ENCODE data around the gene NREP.

The NREP gene

DNA sequence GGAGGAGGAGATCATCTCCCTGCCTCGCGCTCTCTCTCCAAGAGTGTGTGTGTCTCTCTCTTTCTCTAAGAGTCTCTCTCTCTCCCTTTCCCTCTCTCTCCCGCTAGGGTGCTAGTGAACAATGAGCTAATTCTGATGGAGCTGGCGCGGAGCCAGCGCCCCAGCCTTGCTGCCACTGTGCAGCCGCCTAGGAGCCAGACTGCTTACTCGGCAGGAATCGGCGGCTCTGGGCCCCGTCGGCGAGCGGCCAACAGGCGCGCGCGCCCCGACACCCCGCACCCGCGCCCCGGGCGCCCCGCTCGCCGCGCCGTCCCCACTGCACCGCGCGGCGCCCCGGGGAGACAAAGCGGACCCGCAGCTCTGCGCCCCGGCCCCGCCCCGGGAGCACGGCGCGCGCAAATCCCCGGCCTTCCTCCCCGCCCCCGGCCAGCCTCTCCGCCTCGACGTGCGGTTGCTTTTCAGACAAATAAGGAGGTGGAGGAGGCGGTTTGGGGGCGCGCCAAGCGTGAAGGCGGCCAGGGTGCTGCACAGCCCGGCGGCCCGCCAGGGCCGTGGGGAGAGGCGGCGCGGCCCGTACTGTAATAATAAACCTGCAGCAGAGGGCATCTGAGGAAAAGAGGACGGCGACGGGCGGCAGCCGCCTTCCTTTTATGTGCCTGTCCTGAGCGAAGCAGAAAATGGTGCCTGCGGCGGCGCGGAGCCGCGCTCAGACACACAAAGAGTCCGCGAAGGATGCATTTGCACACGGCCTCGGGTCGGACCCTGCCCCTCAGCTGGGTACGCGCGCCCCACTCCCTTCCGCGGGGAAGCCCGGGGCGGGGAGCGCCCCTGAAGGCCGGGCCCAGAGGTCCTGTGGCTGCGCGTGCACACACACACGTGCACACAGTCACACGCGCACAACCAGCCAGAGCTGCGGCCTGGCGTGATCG is 625 bp upstream of the NREP start:
- TF ChIP-seq CTCF (conservative IDR thresholded peaks at IDR 0.05; ENCODE audit: control insufficient read depth, insufficient read depth, low read depth, low read length) = peak; percentile 55
- peak overlapping the region; percentile 96 for H3K4me3 ChIP-seq (ENCODE audit: control insufficient read depth, low read depth, low read length)
- DNase-seq (ENCODE audit: low read depth) = peak; percentile 97

GRCh38 chr5:111755942-111756381 is 1.0 kb downstream of the NREP start:
- DNase-seq (ENCODE audit: low read depth) = peak; percentile 56
- TF ChIP-seq CTCF (conservative IDR thresholded peaks at IDR 0.05; ENCODE audit: control insufficient read depth, insufficient read depth, low read depth, low read length) = no peak
- peak overlapping the region; percentile 96 for H3K4me3 ChIP-seq (ENCODE audit: control insufficient read depth, low read depth, low read length)

DNA sequence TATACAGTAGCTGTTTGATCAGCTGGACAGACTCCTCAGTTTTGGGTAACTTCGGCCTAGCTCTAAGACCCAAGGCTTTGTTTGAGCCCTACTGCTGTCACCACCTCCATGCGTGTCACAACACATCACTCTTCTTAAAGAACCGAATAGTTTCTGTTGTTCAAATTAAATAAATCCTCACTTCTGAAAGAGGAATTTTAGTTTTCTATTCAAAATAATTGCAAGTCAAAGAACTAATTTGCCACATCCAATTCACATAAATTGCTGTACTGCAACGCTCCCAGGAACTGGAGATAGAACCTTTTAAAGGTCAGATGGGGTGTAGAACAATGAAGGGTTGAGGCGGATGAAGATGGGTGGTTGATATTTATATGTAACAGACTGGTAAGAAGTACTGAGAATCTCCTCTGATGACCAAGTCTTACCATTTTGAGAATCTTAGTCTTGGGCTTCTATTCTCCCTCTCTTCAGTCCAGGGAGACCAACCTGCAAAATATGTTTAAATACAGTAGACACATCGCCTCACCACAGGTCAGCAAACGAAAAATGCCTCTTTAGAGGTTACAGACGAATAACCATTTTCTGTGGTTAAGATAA is 1.6 kb downstream of the NREP start:
- H3K4me3 ChIP-seq (ENCODE audit: control insufficient read depth, low read depth, low read length) = peak overlapping the region; percentile 96
- TF ChIP-seq CTCF (conservative IDR thresholded peaks at IDR 0.05; ENCODE audit: control insufficient read depth, insufficient read depth, low read depth, low read length) = no peak
- DNase-seq (ENCODE audit: low read depth) = no peak

DNA sequence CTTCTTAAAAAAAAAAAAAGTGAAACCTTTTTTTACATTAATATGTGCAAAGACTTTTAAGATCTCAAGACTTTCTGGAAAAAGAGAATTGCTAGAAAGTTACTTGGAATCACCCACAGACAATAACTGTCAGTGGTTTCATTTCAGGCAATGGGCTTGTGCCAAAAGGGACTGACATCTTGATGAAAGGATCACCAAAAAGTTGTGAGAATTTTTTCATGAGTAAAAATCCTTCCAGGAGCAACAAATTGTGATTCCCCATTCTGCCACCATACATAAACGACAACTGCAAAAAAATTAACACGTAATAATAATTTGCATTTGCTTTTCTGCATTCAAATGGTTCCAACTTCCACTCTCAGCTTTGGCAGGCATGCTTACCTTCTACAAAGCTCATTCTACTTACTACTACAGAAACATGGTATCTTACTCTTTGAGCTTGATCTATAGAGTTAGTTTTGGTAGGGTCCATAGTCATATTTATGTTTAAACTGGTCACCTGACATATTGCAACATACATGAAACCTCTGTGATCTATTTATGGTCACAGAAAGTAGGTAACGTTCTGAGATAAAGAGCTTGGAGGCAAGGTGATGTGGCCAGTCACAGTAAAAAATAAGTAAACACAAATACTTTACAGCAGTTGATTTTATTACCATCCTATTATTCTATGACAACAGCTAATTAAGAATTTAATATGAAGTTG is 3.0 kb downstream of the NREP start:
- no peak for DNase-seq (ENCODE audit: low read depth)
- H3K4me3 ChIP-seq (ENCODE audit: control insufficient read depth, low read depth, low read length) = peak overlapping the region; percentile 96

DNA sequence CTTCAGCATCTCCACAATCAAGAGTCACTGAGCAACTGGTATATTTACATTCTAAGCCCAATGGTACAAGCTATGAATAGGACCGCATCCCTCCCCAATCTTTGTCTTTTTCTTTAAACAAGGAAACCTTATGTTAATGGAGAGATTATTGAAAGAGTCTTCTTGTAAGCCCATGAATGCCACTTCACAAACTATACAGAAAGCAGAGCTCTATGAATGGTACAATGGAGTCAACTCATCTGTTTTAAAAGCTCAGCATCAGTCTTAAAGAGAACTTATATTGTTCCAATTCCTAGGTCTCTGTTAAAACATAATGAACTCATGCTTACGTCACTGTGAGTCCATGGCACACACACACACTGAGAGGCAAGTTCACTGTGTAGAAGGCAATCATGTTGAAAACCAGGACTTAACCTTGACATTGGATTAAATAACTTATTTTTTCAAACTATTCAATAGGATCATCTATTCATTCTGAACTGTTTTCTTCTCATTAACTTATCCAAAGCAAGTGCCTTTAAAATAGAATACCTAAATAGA is 4.5 kb downstream of the NREP start:
- DNase-seq (ENCODE audit: low read depth) = peak; percentile 48

More for the DNA sequence above, 3.0 kb downstream of the NREP start:
- no peak for TF ChIP-seq CTCF (conservative IDR thresholded peaks at IDR 0.05; ENCODE audit: control insufficient read depth, insufficient read depth, low read depth, low read length)

More for the DNA sequence above, 4.5 kb downstream of the NREP start:
- TF ChIP-seq CTCF (conservative IDR thresholded peaks at IDR 0.05; ENCODE audit: control insufficient read depth, insufficient read depth, low read depth, low read length) = no peak
- no peak overlapping the region for H3K4me3 ChIP-seq (ENCODE audit: control insufficient read depth, low read depth, low read length)
